WTC11 (cell line): ENCODE results near the gene SYNDIG1. TPM values are rescaled to one million over a fixed set of nuclear protein-coding genes. Genes with fewer than 3 reads are reported as not detected.

Source experiments
- ATAC-seq: fragments of 200-7000 bp; cut with Tn5 transposase; 2 replicates; pipeline ENCODE4 v1.10.0; 2021; ENCODE audit warnings: mild to moderate bottlenecking, moderate library complexity
- CTCF ChIA-PET: fragments of 300-600 bp; sonication (Branson Sonifier 250); formaldehyde crosslinking; loops from one replicate; lab custom pipeline; 2021; ENCODE audit warnings: antibody characterized with exemption; lab: Charles Lee
- POLR2A ChIA-PET: fragments of 350-600 bp; sonication (Branson Sonifier 250); formaldehyde crosslinking; loops from one replicate; lab custom pipeline; 2021; ENCODE audit warnings: antibody characterized with exemption; lab: Charles Lee
- DNase-seq: peaks from one replicate; pipeline ENCODE4 v3.0.0; 2021; ENCODE audit warnings: low spot score
- H3K27ac Mint-ChIP-seq: 2 replicates; pipeline ENCODE4 v1.8.0; 2021; ENCODE audit warnings: mixed read lengths
- H3K27me3 Mint-ChIP-seq: 2 replicates; pipeline ENCODE4 v1.8.0; 2021; ENCODE audit warnings: low read depth, mild to moderate bottlenecking, moderate library complexity, mixed read lengths
- H3K36me3 Mint-ChIP-seq: 2 replicates; pipeline ENCODE4 v1.8.0; 2021; ENCODE audit warnings: mixed read lengths
- H3K4me1 Mint-ChIP-seq: 2 replicates; pipeline ENCODE4 v1.8.0; 2022; ENCODE audit warnings: mixed read lengths
- H3K4me3 Mint-ChIP-seq: 2 replicates; pipeline ENCODE4 v1.8.0; 2021; ENCODE audit warnings: mild to moderate bottlenecking, moderate library complexity, mixed read lengths
- H3K9me3 Mint-ChIP-seq: 2 replicates; pipeline ENCODE4 v1.8.0; 2021; ENCODE audit warnings: mixed read lengths
- AFF4 ChIP-seq: sonication (generic); formaldehyde crosslinking; IDR thresholded peaks from 2 replicates; pipeline ENCODE4 v1.8.1; 2023; ENCODE audit warnings: mild to moderate bottlenecking, missing genetic modification reagents, borderline replicate concordance
- CBFB ChIP-seq: sonication (generic); formaldehyde crosslinking; IDR thresholded peaks from 2 replicates; pipeline ENCODE4 v1.8.1; 2022; ENCODE audit warnings: mild to moderate bottlenecking, low read depth, missing genetic modification reagents
- ETV6 ChIP-seq: sonication (generic); formaldehyde crosslinking; IDR thresholded peaks from 2 replicates; pipeline ENCODE4 v1.8.1; 2022; ENCODE audit warnings: mild to moderate bottlenecking, missing genetic modification reagents
- IRF1 ChIP-seq: sonication (generic); formaldehyde crosslinking; IDR thresholded peaks from 2 replicates; pipeline ENCODE4 v1.8.0; 2023; ENCODE audit warnings: missing genetic modification reagents
- IRF2 ChIP-seq: sonication (generic); formaldehyde crosslinking; IDR thresholded peaks from 2 replicates; pipeline ENCODE4 v1.8.0; 2022; ENCODE audit warnings: low read depth, missing genetic modification reagents, borderline replicate concordance
- JUN ChIP-seq: sonication (generic); formaldehyde crosslinking; IDR thresholded peaks from 2 replicates; pipeline ENCODE4 v1.8.0; 2023; ENCODE audit warnings: mild to moderate bottlenecking, missing genetic modification reagents
- MLX ChIP-seq: sonication (generic); formaldehyde crosslinking; IDR thresholded peaks from 2 replicates; pipeline ENCODE4 v1.8.1; 2023; ENCODE audit warnings: mild to moderate bottlenecking, missing genetic modification reagents, moderate library complexity
- NFE2L1 ChIP-seq: sonication (generic); formaldehyde crosslinking; IDR thresholded peaks from 2 replicates; pipeline ENCODE4 v1.8.1; 2023; ENCODE audit warnings: missing genetic modification reagents
- SMAD3 ChIP-seq: sonication (generic); formaldehyde crosslinking; IDR thresholded peaks from 2 replicates; pipeline ENCODE4 v1.8.0; 2022; ENCODE audit warnings: missing genetic modification reagents, mild to moderate bottlenecking, borderline replicate concordance
- ZNF138 ChIP-seq: sonication (generic); formaldehyde crosslinking; conservative IDR thresholded peaks from 2 replicates; pipeline ENCODE4 v1.8.1; 2022; ENCODE audit warnings: mild to moderate bottlenecking, moderate library complexity, missing genetic modification reagents
- ZNF232 ChIP-seq: sonication (generic); formaldehyde crosslinking; IDR thresholded peaks from 2 replicates; pipeline ENCODE4 v1.8.0; 2022; ENCODE audit warnings: mild to moderate bottlenecking, missing genetic modification reagents
- ZNF263 ChIP-seq: sonication (generic); formaldehyde crosslinking; IDR thresholded peaks from 2 replicates; pipeline ENCODE4 v1.8.1; 2022; ENCODE audit warnings: low read depth, mild to moderate bottlenecking, moderate library complexity, missing genetic modification reagents
- ZNF416 ChIP-seq: fragments of 250-450 bp; sonication (Bioruptor Pico); IDR thresholded peaks from 2 replicates; pipeline ENCODE4 v1.9.0; 2021; ENCODE audit warnings: mild to moderate bottlenecking, inconsistent platforms
- ZNF512 ChIP-seq: sonication (generic); formaldehyde crosslinking; IDR thresholded peaks from 2 replicates; pipeline ENCODE4 v1.8.1; 2022; ENCODE audit warnings: missing genetic modification reagents, borderline replicate concordance
- total RNA-seq: library from RNA; stranded (reverse); gene quantifications from 3 replicates; pipeline ENCODE4 v1.2.3, GENCODE V29; 2021
- TF ChIP-seq, protein P1 (sequence below): fragments of 250-450 bp; sonication (Bioruptor Pico); IDR thresholded peaks from 2 replicates; pipeline ENCODE4 v1.8.0; 2021; ENCODE audit warnings: mild to moderate bottlenecking
- TF ChIP-seq, protein P2 (sequence below): sonication (generic); formaldehyde crosslinking; IDR thresholded peaks from 2 replicates; pipeline ENCODE4 v1.8.0; 2023; ENCODE audit warnings: mild to moderate bottlenecking, missing genetic modification reagents
- TF ChIP-seq, protein P3 (sequence below): sonication (generic); formaldehyde crosslinking; IDR thresholded peaks from 2 replicates; pipeline ENCODE4 v1.8.0; 2022; ENCODE audit warnings: mild to moderate bottlenecking, missing genetic modification reagents
- TF ChIP-seq, protein P4 (sequence below): sonication (generic); formaldehyde crosslinking; conservative IDR thresholded peaks from 2 replicates; pipeline ENCODE4 v1.8.1; 2023; ENCODE audit warnings: mild to moderate bottlenecking, low read depth, missing genetic modification reagents, moderate library complexity

The SYNDIG1 gene
- total RNA-seq, 1 experiment from 2014 or later = 6.4 TPM

GRCh38 chr20:24676978-24677370 lies 207.5 kb downstream of the SYNDIG1 start (continued):
- TF ChIP-seq, protein P1, sequence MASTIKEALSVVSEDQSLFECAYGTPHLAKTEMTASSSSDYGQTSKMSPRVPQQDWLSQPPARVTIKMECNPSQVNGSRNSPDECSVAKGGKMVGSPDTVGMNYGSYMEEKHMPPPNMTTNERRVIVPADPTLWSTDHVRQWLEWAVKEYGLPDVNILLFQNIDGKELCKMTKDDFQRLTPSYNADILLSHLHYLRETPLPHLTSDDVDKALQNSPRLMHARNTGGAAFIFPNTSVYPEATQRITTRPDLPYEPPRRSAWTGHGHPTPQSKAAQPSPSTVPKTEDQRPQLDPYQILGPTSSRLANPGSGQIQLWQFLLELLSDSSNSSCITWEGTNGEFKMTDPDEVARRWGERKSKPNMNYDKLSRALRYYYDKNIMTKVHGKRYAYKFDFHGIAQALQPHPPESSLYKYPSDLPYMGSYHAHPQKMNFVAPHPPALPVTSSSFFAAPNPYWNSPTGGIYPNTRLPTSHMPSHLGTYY = no peak
- TF ChIP-seq, protein P2, sequence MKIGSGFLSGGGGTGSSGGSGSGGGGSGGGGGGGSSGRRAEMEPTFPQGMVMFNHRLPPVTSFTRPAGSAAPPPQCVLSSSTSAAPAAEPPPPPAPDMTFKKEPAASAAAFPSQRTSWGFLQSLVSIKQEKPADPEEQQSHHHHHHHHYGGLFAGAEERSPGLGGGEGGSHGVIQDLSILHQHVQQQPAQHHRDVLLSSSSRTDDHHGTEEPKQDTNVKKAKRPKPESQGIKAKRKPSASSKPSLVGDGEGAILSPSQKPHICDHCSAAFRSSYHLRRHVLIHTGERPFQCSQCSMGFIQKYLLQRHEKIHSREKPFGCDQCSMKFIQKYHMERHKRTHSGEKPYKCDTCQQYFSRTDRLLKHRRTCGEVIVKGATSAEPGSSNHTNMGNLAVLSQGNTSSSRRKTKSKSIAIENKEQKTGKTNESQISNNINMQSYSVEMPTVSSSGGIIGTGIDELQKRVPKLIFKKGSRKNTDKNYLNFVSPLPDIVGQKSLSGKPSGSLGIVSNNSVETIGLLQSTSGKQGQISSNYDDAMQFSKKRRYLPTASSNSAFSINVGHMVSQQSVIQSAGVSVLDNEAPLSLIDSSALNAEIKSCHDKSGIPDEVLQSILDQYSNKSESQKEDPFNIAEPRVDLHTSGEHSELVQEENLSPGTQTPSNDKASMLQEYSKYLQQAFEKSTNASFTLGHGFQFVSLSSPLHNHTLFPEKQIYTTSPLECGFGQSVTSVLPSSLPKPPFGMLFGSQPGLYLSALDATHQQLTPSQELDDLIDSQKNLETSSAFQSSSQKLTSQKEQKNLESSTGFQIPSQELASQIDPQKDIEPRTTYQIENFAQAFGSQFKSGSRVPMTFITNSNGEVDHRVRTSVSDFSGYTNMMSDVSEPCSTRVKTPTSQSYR = no peak
- no peak for TF ChIP-seq ZNF138 (CRISPR knock-in tag)
- TF ChIP-seq ZNF232 (CRISPR knock-in tag) = no peak
- no peak for TF ChIP-seq MLX
- no peak for TF ChIP-seq JUN (CRISPR knock-in tag)
- no peak for TF ChIP-seq ZNF263 (CRISPR knock-in tag)
- TF ChIP-seq ZNF512 = no peak
- no peak for TF ChIP-seq NFE2L1
- no peak for TF ChIP-seq ETV6 (CRISPR knock-in tag)
- TF ChIP-seq, protein P3, sequence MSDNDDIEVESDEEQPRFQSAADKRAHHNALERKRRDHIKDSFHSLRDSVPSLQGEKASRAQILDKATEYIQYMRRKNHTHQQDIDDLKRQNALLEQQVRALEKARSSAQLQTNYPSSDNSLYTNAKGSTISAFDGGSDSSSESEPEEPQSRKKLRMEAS = no peak
- no peak for TF ChIP-seq IRF1 (CRISPR knock-in tag)
- no peak for TF ChIP-seq IRF2 (CRISPR knock-in tag)
- no peak for TF ChIP-seq CBFB (CRISPR knock-in tag)

GRCh38 chr20:24677626-24678315 lies 208.3 kb downstream of the SYNDIG1 start:
- DNase-seq (peak; percentile 25), ATAC-seq (peak; percentile 44)
- Mint-ChIP-seq H3K4me3 (no peak overlapping the region), H3K27ac (no peak overlapping the region), H3K4me1 (no peaks in the 10 kb centered on the region), H3K27me3 (no peaks in the 10 kb centered on the region), H3K36me3 (no peaks in the 10 kb centered on the region), H3K9me3 (peaks cover 4% of the 10 kb centered on the region)
- POLR2A ChIA-PET = no interaction called here
- CTCF ChIA-PET = interaction anchor here (0.6 to 1.1 kb wide), 5 partner anchors 33 to 471 kb away, joined by 3 to 6 read pairs (median 3); no protein-coding TSS in a partner anchor
- TF ChIP-seq SMAD3 (CRISPR knock-in tag) (no peak), AFF4 (no peak), ZNF138 (CRISPR knock-in tag) (no peak), ZNF416 (no peak)
- TF ChIP-seq, protein P4, sequence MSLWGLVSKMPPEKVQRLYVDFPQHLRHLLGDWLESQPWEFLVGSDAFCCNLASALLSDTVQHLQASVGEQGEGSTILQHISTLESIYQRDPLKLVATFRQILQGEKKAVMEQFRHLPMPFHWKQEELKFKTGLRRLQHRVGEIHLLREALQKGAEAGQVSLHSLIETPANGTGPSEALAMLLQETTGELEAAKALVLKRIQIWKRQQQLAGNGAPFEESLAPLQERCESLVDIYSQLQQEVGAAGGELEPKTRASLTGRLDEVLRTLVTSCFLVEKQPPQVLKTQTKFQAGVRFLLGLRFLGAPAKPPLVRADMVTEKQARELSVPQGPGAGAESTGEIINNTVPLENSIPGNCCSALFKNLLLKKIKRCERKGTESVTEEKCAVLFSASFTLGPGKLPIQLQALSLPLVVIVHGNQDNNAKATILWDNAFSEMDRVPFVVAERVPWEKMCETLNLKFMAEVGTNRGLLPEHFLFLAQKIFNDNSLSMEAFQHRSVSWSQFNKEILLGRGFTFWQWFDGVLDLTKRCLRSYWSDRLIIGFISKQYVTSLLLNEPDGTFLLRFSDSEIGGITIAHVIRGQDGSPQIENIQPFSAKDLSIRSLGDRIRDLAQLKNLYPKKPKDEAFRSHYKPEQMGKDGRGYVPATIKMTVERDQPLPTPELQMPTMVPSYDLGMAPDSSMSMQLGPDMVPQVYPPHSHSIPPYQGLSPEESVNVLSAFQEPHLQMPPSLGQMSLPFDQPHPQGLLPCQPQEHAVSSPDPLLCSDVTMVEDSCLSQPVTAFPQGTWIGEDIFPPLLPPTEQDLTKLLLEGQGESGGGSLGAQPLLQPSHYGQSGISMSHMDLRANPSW = no peak
